SK-N-SH (cell line): ENCODE results near the gene YY1. TPM values are rescaled to one million over a fixed set of nuclear protein-coding genes. Genes with fewer than 3 reads are reported as not detected.

Experiments used
- CTCF ChIA-PET: fragments of 300-600, 350-600 bp; formaldehyde crosslinking; extraction: SDS; loops from one replicate; lab custom pipeline; 2021; lab: Yijun Ruan, JAX
- POLR2A ChIA-PET: fragments of 350-600 bp; sonication (Branson Sonifier 250); formaldehyde crosslinking; extraction: SDS; loops from one replicate; lab custom pipeline; 2020; ENCODE audit warnings: antibody characterized with exemption, inconsistent platforms; lab: Yijun Ruan, JAX
- DNase-seq: peaks from one replicate; pipeline ENCODE4 v3.0.0; 2012
- H2AFZ ChIP-seq: fragments of 200-600 bp; sonication (generic); 2 replicates; pipeline ENCODE4 v1.8.1; 2016; ENCODE audit warnings: antibody characterized with exemption, mild to moderate bottlenecking, low read depth
- H3F3A ChIP-seq: fragments of 200-600 bp; sonication (generic); replicated peaks from 2 replicates; pipeline ENCODE3; 2016; ENCODE audit warnings: antibody characterized with exemption, mild to moderate bottlenecking; ENCODE audit not compliant: insufficient read depth
- H3K27ac ChIP-seq, 2 experiments: fragments of 200-500 bp in 1 of 2; fragments of 200-600 bp in 1 of 2; sonication (Bioruptor generic) in 1 of 2; sonication (generic), shearing (Covaris generic) in 1 of 2; 2 replicates each; pipeline versions ENCODE4 v1.5.1 to v1.6.1; 2014 to 2016; ENCODE audit warnings: low read depth in 2 of 2, inconsistent platforms in 1 of 2, low read length in 1 of 2, mild to moderate bottlenecking in 1 of 2, mixed read lengths in 1 of 2
- H3K27me3 ChIP-seq: fragments of 200-600 bp; sonication (generic), shearing (Covaris generic); 2 replicates; pipeline ENCODE4 v1.6.1; 2016; ENCODE audit warnings: mixed run types; ENCODE audit not compliant: insufficient read depth
- H3K36me3 ChIP-seq, 2 experiments: fragments of 200-500 bp in 1 of 2; fragments of 200-600 bp in 1 of 2; sonication (Bioruptor generic) in 1 of 2; sonication (generic) in 1 of 2; replicated peaks in 1 of 2; 2 replicates each; pipeline versions ENCODE3 to v1.5.1; 2014 to 2016; ENCODE audit warnings: low read length in 1 of 2, mild to moderate bottlenecking in 1 of 2; ENCODE audit not compliant: insufficient read depth in 2 of 2, control insufficient read depth in 1 of 2
- H3K4me1 ChIP-seq, 2 experiments: fragments of 200-500 bp in 1 of 2; fragments of 200-600 bp in 1 of 2; sonication (Bioruptor generic) in 1 of 2; sonication (generic), shearing (Covaris generic) in 1 of 2; 2 replicates each; pipeline versions ENCODE4 v1.5.1 to v1.6.1; 2014 to 2016; ENCODE audit warnings: low read depth in 1 of 2, low read length in 1 of 2, mixed run types in 1 of 2; ENCODE audit not compliant: insufficient read depth in 2 of 2, control insufficient read depth in 1 of 2
- H3K4me2 ChIP-seq: fragments of 200-600 bp; sonication (generic), shearing (Covaris generic); 2 replicates; pipeline ENCODE4 v1.6.1; 2017; ENCODE audit warnings: mixed run types
- H3K4me3 ChIP-seq, 2 experiments: fragments of 200-500 bp in 1 of 2; fragments of 200-600 bp in 1 of 2; sonication (Bioruptor generic) in 1 of 2; sonication (generic), shearing (Covaris generic) in 1 of 2; 2 replicates each; pipeline versions ENCODE4 v1.5.1 to v1.8.1; 2014 to 2016; ENCODE audit warnings: low read depth in 2 of 2, inconsistent platforms in 1 of 2, low read length in 1 of 2, mild to moderate bottlenecking in 1 of 2, mixed read lengths in 1 of 2, moderate library complexity in 1 of 2
- H3K79me2 ChIP-seq: fragments of 200-600 bp; sonication (generic); 2 replicates; pipeline ENCODE4 v1.8.1; 2017; ENCODE audit warnings: mild to moderate bottlenecking; ENCODE audit not compliant: insufficient read depth
- H3K9ac ChIP-seq: fragments of 200-600 bp; sonication (generic); 2 replicates; pipeline ENCODE4 v1.6.1; 2017; ENCODE audit warnings: mixed run types
- H3K9me2 ChIP-seq: fragments of 200-600 bp; sonication (generic); 2 replicates; pipeline ENCODE4 v1.6.1; 2017; ENCODE audit warnings: mixed run types
- H3K9me3 ChIP-seq: fragments of 200-600 bp; sonication (generic); 2 replicates; pipeline ENCODE4 v1.6.1; 2017; ENCODE audit warnings: mixed run types, mild to moderate bottlenecking, moderate library complexity
- H4K20me1 ChIP-seq: fragments of 200-600 bp; sonication (generic); 2 replicates; pipeline ENCODE4 v1.6.1; 2017; ENCODE audit warnings: mild to moderate bottlenecking, mixed run types; ENCODE audit not compliant: insufficient read depth
- ELF1 ChIP-seq: IDR thresholded peaks from 2 replicates; pipeline ENCODE4 v1.4.0; 2012
- EP300 ChIP-seq, 2 experiments: IDR thresholded peaks; 2 replicates each; pipeline versions ENCODE4 v1.4.0 to v1.6.1; 2012; ENCODE audit warnings: borderline replicate concordance in 1 of 2, low read depth in 1 of 2, low read length in 1 of 2
- FOSL2 ChIP-seq: IDR thresholded peaks from 2 replicates; pipeline ENCODE4 v1.4.0; 2012; ENCODE audit warnings: low read depth, mild to moderate bottlenecking, moderate library complexity, borderline replicate concordance
- MEF2A ChIP-seq: IDR thresholded peaks from 2 replicates; pipeline ENCODE4 v1.4.0; 2012; ENCODE audit warnings: low read depth, borderline replicate concordance
- MXI1 ChIP-seq: IDR thresholded peaks from 2 replicates; pipeline ENCODE4 v1.6.1; 2012; ENCODE audit warnings: mild to moderate bottlenecking, low read depth, low read length, improper control_type of control experiment
- NFIC ChIP-seq: IDR thresholded peaks from 2 replicates; pipeline ENCODE4 v1.4.0; 2012; ENCODE audit warnings: borderline replicate concordance
- NRF1 ChIP-seq: IDR thresholded peaks from 2 replicates; pipeline ENCODE4 v1.6.1; 2012; ENCODE audit warnings: low read depth, mild to moderate bottlenecking, low read length
- RAD21 ChIP-seq: IDR thresholded peaks from 2 replicates; pipeline ENCODE4 v1.6.1; 2012; ENCODE audit warnings: mild to moderate bottlenecking, low read length
- RCOR1 ChIP-seq: fragments of 150-350 bp; IDR thresholded peaks from 2 replicates; pipeline ENCODE4 v1.6.1; 2017; ENCODE audit warnings: antibody characterized with exemption, low read length
- RFX5 ChIP-seq: IDR thresholded peaks from 2 replicates; pipeline ENCODE4 v1.6.1; 2012; ENCODE audit warnings: mild to moderate bottlenecking, improper control_type of control experiment, low read length
- RXRA ChIP-seq: IDR thresholded peaks from 2 replicates; pipeline ENCODE4 v1.4.0; 2012; ENCODE audit warnings: low read depth, mild to moderate bottlenecking, borderline replicate concordance
- SIN3A ChIP-seq: IDR thresholded peaks from 2 replicates; pipeline ENCODE4 v1.6.1; 2012; ENCODE audit warnings: low read depth, mild to moderate bottlenecking, low read length, moderate library complexity, borderline replicate concordance
- SMC3 ChIP-seq: IDR thresholded peaks from 2 replicates; pipeline ENCODE4 v1.6.1; 2012; ENCODE audit warnings: low read depth, low read length, improper control_type of control experiment
- TAF1 ChIP-seq: IDR thresholded peaks from 2 replicates; pipeline ENCODE4 v1.6.1; 2012; ENCODE audit warnings: low read depth, mild to moderate bottlenecking, low read length, moderate library complexity, borderline replicate concordance
- YY1 ChIP-seq: IDR thresholded peaks from 2 replicates; pipeline ENCODE4 v1.4.0; 2012; ENCODE audit warnings: low read depth, mild to moderate bottlenecking
- WGBS: methylation state at CpG from one replicate; pipeline ENCODE4 v1.1.6; 2017; ENCODE audit warnings: low lambda C conversion rate; 5-methylcytosine and 5-hydroxymethylcytosine counted together
- polyA plus RNA-seq, 3 experiments: library from polyadenylated mRNA; depleted of rRNA; stranded (reverse); fragments of >200 nt; gene quantifications; 2 replicates each; pipeline ENCODE4 v1.2.3, GENCODE V29; 2012
- TF ChIP-seq, protein P1 (sequence below): IDR thresholded peaks from 2 replicates; pipeline ENCODE4 v1.6.1; 2012; ENCODE audit warnings: mild to moderate bottlenecking, low read depth, low read length, moderate library complexity
- TF ChIP-seq, protein P2 (sequence below): IDR thresholded peaks from 2 replicates; pipeline ENCODE4 v1.4.0; 2012; ENCODE audit warnings: low read depth
- TF ChIP-seq, protein P3 (sequence below): fragments of 150-350 bp; IDR thresholded peaks from 2 replicates; pipeline ENCODE4 v1.6.1; 2016; ENCODE audit warnings: mild to moderate bottlenecking, low read depth, low read length
- TF ChIP-seq, protein P4 (sequence below): IDR thresholded peaks from 2 replicates; pipeline ENCODE4; 2012
- TF ChIP-seq, protein P5 (sequence below): IDR thresholded peaks from 2 replicates; pipeline ENCODE4 v1.4.0; 2012; ENCODE audit warnings: low read depth, borderline replicate concordance

The YY1 gene
- polyA plus RNA-seq, 1 of the 3 experiments (the other 2 are of a cell fraction): 18.1 TPM

DNA sequence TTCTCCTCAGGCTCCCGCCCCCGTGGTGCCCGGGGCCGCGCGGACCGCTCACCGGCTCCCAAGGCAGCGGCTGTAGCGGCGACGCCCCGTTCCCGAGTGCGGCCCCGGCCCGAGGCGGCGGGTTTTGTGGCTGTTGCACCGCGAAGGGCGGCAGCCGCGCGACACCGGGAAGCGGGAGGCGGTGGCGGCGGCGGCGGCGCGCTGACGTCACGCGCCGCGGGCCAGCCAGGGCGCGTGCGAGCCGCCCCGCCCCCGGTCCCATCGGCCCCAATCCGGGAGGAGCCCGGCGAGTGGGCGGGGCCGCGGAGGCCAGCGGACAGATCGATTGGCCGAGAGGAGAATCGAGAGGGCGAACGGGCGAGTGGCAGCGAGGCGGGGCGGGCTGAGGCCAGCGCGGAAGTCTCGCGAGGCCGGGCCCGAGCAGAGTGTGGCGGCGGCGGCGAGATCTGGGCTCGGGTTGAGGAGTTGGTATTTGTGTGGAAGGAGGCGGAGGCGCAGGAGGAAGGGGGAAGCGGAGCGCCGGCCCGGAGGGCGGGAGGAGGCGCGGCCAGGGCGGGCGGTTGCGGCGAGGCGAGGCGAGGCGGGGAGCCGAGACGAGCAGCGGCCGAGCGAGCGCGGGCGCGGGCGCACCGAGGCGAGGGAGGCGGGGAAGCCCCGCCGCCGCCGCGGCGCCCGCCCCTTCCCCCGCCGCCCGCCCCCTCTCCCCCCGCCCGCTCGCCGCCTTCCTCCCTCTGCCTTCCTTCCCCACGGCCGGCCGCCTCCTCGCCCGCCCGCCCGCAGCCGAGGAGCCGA lies at the start of gene YY1 (continued):
- TF ChIP-seq, protein P1, sequence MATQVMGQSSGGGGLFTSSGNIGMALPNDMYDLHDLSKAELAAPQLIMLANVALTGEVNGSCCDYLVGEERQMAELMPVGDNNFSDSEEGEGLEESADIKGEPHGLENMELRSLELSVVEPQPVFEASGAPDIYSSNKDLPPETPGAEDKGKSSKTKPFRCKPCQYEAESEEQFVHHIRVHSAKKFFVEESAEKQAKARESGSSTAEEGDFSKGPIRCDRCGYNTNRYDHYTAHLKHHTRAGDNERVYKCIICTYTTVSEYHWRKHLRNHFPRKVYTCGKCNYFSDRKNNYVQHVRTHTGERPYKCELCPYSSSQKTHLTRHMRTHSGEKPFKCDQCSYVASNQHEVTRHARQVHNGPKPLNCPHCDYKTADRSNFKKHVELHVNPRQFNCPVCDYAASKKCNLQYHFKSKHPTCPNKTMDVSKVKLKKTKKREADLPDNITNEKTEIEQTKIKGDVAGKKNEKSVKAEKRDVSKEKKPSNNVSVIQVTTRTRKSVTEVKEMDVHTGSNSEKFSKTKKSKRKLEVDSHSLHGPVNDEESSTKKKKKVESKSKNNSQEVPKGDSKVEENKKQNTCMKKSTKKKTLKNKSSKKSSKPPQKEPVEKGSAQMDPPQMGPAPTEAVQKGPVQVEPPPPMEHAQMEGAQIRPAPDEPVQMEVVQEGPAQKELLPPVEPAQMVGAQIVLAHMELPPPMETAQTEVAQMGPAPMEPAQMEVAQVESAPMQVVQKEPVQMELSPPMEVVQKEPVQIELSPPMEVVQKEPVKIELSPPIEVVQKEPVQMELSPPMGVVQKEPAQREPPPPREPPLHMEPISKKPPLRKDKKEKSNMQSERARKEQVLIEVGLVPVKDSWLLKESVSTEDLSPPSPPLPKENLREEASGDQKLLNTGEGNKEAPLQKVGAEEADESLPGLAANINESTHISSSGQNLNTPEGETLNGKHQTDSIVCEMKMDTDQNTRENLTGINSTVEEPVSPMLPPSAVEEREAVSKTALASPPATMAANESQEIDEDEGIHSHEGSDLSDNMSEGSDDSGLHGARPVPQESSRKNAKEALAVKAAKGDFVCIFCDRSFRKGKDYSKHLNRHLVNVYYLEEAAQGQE: no peak
- no peak for TF ChIP-seq RAD21
- no peak for TF ChIP-seq RCOR1
- TF ChIP-seq FOSL2: no peak
- TF ChIP-seq SIN3A: peak; percentile 58; the same call in 1 of the 2 replicates
- TF ChIP-seq YY1: peak; percentile 28
- no peak for TF ChIP-seq RXRA
- TF ChIP-seq, protein P2, sequence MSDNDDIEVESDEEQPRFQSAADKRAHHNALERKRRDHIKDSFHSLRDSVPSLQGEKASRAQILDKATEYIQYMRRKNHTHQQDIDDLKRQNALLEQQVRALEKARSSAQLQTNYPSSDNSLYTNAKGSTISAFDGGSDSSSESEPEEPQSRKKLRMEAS: 0 out of 2 replicates have a peak, but pooled peaks have one; percentile 29
- 0 out of 2 replicates have a peak, but pooled peaks have one; percentile 36 for TF ChIP-seq ELF1
- peak; percentile 21; the same call in 1 of the 2 replicates for TF ChIP-seq MXI1
- TF ChIP-seq RFX5: no peak

DNA sequence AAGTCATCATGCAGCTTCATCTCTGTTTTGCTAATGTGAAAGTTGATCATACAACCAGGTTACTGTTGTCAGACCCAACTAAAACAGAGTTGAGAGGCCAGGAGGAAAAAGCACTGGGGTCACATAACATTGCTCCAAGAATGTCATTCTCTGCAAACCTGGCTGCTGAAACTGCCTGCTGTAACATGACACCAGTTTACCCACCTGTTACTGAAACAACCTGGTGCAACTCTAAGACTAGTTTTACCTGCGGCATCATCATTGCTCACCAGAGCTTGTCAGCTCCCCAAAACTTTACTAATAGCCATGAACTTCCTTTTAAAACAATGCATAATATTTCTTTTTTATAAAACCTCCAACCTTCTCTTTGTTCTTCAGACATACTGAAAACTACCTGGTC lies 48.8 kb upstream of the YY1 start:
- no peak overlapping the region for H3K27ac ChIP-seq
- H4K20me1 ChIP-seq: no peaks in the 10 kb centered on the region
- no peak for TF ChIP-seq RAD21
- TF ChIP-seq, protein P3, sequence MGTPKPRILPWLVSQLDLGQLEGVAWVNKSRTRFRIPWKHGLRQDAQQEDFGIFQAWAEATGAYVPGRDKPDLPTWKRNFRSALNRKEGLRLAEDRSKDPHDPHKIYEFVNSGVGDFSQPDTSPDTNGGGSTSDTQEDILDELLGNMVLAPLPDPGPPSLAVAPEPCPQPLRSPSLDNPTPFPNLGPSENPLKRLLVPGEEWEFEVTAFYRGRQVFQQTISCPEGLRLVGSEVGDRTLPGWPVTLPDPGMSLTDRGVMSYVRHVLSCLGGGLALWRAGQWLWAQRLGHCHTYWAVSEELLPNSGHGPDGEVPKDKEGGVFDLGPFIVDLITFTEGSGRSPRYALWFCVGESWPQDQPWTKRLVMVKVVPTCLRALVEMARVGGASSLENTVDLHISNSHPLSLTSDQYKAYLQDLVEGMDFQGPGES: no peak
- no peak for TF ChIP-seq EP300 (IDR thresholded peaks at IDR 0.05; ENCODE audit: borderline replicate concordance in 1 of 2, low read depth in 1 of 2, low read length in 1 of 2)
- TF ChIP-seq, protein P4, sequence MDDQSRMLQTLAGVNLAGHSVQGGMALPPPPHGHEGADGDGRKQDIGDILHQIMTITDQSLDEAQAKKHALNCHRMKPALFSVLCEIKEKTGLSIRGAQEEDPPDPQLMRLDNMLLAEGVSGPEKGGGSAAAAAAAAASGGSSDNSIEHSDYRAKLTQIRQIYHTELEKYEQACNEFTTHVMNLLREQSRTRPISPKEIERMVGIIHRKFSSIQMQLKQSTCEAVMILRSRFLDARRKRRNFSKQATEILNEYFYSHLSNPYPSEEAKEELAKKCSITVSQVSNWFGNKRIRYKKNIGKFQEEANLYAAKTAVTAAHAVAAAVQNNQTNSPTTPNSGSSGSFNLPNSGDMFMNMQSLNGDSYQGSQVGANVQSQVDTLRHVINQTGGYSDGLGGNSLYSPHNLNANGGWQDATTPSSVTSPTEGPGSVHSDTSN: no peak
- TF ChIP-seq MEF2A: no peak
- TF ChIP-seq, protein P5, sequence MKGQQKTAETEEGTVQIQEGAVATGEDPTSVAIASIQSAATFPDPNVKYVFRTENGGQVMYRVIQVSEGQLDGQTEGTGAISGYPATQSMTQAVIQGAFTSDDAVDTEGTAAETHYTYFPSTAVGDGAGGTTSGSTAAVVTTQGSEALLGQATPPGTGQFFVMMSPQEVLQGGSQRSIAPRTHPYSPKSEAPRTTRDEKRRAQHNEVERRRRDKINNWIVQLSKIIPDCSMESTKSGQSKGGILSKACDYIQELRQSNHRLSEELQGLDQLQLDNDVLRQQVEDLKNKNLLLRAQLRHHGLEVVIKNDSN: no peak
- TF ChIP-seq NRF1: no peak
- TF ChIP-seq NFIC: no peak
- TF ChIP-seq TAF1: no peak
- TF ChIP-seq SMC3: no peak
- no peak overlapping the region for H3K9ac ChIP-seq
- CTCF ChIA-PET: interaction anchor here (4.3 kb wide), 1 partner anchor 81 kb away, joined by 43 read pairs; no protein-coding TSS in a partner anchor
- H3F3A ChIP-seq: peaks cover 12% of the 10 kb centered on the region
- H3K9me3 ChIP-seq: no peaks in the 10 kb centered on the region
- no peaks in the 10 kb centered on the region for H3K9me2 ChIP-seq
- H3K4me2 ChIP-seq: no peak overlapping the region
- peaks cover 4 to 12% of the 10 kb centered on the region in 2 experiments; a peak in 2 of 4 replicates for H3K4me1 ChIP-seq
- POLR2A ChIA-PET: no interaction called here
- H3K27me3 ChIP-seq: no peaks in the 10 kb centered on the region
- H2AFZ ChIP-seq: no peak overlapping the region
- H3K36me3 ChIP-seq: no peaks in the 10 kb centered on the region
- H3K79me2 ChIP-seq: no peaks in the 10 kb centered on the region
- no peak for DNase-seq
- no peak overlapping the region for H3K4me3 ChIP-seq
- 95% methylated on average over 1 of the region's 1 CpG for WGBS
